ENCODE results near the gene EPB41L2.

- TF ChIP-seq CTCF (conservative IDR thresholded peaks at IDR 0.05; ENCODE audit: low read depth in 2 of 2), result no peak
- peak; percentile 87 for TF ChIP-seq POLR2AphosphoS5 (IDR thresholded peaks at IDR 0.05; ENCODE audit: low read depth)
- TF ChIP-seq EZH2phosphoT487 (IDR thresholded peaks at IDR 0.05; ENCODE audit: unreplicated experiment), result no peak
- no peak; the same call in 1 of the 2 replicates for TF ChIP-seq CREB1 (CRISPR knock-in tag; IDR thresholded peaks at IDR 0.05; ENCODE audit: low read depth)
- no peak for TF ChIP-seq EZH2 (IDR thresholded peaks at IDR 0.05; ENCODE audit: low read depth, unreplicated experiment)
- no peak for TF ChIP-seq ZNF462 (CRISPR knock-in tag; IDR thresholded peaks at IDR 0.05)
- TF ChIP-seq, protein P1, sequence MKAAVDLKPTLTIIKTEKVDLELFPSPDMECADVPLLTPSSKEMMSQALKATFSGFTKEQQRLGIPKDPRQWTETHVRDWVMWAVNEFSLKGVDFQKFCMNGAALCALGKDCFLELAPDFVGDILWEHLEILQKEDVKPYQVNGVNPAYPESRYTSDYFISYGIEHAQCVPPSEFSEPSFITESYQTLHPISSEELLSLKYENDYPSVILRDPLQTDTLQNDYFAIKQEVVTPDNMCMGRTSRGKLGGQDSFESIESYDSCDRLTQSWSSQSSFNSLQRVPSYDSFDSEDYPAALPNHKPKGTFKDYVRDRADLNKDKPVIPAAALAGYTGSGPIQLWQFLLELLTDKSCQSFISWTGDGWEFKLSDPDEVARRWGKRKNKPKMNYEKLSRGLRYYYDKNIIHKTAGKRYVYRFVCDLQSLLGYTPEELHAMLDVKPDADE (IDR thresholded peaks at IDR 0.05), result peak; percentile 7; the same call in 1 of the 2 replicates
- TF ChIP-seq, protein P2, sequence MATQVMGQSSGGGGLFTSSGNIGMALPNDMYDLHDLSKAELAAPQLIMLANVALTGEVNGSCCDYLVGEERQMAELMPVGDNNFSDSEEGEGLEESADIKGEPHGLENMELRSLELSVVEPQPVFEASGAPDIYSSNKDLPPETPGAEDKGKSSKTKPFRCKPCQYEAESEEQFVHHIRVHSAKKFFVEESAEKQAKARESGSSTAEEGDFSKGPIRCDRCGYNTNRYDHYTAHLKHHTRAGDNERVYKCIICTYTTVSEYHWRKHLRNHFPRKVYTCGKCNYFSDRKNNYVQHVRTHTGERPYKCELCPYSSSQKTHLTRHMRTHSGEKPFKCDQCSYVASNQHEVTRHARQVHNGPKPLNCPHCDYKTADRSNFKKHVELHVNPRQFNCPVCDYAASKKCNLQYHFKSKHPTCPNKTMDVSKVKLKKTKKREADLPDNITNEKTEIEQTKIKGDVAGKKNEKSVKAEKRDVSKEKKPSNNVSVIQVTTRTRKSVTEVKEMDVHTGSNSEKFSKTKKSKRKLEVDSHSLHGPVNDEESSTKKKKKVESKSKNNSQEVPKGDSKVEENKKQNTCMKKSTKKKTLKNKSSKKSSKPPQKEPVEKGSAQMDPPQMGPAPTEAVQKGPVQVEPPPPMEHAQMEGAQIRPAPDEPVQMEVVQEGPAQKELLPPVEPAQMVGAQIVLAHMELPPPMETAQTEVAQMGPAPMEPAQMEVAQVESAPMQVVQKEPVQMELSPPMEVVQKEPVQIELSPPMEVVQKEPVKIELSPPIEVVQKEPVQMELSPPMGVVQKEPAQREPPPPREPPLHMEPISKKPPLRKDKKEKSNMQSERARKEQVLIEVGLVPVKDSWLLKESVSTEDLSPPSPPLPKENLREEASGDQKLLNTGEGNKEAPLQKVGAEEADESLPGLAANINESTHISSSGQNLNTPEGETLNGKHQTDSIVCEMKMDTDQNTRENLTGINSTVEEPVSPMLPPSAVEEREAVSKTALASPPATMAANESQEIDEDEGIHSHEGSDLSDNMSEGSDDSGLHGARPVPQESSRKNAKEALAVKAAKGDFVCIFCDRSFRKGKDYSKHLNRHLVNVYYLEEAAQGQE (IDR thresholded peaks at IDR 0.05; ENCODE audit: unreplicated experiment), result no peak
- TF ChIP-seq NANOG (IDR thresholded peaks at IDR 0.05; ENCODE audit: borderline replicate concordance), result no peak
- TF ChIP-seq ZNF114 (CRISPR knock-in tag; IDR thresholded peaks at IDR 0.05), result no peak
Observed at GRCh38 chr6:131063028-131063763, at the start of gene EPB41L2.

All from GM23338 (cell line).